ENCODE data around the gene CD6. TPM values are rescaled to one million over a fixed set of nuclear protein-coding genes. Genes with fewer than 3 reads are reported as not detected.

The CD6 gene
- total RNA-seq, 4 donors from 2014 or later: 0.33 to 4.0 (median 1.1) TPM

DNA sequence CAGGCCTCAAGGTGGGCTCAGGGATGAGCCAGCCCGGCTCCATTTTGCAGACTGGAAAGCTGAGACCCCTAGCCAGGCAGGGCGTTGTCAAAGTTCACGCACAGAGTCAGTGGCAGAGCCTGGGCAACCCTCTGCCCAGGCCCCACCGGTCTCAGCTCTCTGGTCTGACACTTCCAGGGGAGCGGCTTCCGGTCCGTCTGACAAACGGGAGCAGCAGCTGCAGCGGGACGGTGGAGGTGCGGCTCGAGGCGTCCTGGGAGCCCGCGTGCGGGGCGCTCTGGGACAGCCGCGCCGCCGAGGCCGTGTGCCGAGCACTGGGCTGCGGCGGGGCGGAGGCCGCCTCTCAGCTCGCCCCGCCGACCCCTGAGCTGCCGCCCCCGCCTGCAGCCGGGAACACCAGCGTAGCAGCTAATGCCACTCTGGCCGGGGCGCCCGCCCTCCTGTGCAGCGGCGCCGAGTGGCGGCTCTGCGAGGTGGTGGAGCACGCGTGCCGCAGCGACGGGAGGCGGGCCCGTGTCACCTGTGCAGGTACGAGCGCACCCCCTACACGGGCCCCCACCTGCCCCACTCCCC lies 36.0 kb downstream of the CD6 start:
- TF ChIP-seq, protein P1, sequence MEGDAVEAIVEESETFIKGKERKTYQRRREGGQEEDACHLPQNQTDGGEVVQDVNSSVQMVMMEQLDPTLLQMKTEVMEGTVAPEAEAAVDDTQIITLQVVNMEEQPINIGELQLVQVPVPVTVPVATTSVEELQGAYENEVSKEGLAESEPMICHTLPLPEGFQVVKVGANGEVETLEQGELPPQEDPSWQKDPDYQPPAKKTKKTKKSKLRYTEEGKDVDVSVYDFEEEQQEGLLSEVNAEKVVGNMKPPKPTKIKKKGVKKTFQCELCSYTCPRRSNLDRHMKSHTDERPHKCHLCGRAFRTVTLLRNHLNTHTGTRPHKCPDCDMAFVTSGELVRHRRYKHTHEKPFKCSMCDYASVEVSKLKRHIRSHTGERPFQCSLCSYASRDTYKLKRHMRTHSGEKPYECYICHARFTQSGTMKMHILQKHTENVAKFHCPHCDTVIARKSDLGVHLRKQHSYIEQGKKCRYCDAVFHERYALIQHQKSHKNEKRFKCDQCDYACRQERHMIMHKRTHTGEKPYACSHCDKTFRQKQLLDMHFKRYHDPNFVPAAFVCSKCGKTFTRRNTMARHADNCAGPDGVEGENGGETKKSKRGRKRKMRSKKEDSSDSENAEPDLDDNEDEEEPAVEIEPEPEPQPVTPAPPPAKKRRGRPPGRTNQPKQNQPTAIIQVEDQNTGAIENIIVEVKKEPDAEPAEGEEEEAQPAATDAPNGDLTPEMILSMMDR (IDR thresholded peaks at IDR 0.05; ENCODE audit: low read depth): no peak

DNA sequence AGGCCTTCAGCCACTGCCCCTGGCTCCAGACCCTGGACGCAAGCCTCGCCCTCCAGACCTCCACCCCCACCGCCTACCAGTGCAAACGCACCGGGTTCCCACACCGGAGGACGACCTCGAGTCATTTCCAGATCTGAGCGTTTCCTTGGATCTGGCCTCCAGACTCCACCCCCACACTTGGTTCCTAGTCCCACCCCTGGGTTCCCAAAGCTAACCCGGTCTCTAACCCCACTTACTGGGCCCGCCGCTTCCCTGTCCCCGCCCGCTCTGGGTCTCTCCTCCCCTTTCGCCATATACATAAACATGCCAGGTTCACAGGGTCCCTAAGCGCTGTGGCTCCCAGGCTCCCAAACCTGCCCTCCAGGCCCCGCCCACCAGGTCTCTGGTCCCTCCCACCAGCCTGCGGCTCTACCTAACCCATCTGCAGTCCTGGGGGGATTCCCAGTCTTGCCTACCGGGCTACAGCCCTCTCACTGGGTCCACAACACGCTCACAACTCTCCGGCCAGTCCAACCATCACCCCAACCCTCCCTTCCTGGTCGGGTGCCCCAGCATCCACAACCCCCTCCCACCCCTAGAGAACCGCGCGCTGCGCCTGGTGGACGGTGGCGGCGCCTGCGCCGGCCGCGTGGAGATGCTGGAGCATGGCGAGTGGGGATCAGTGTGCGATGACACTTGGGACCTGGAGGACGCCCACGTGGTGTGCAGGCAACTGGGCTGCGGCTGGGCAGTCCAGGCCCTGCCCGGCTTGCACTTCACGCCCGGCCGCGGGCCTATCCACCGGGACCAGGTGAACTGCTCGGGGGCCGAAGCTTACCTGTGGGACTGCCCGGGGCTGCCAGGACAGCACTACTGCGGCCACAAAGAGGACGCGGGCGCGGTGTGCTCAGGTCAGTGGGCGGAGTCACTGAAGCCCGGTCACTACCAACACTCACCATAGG lies 36.7 kb downstream of the CD6 start:
- TF ChIP-seq, protein P1 (IDR thresholded peaks at IDR 0.05; ENCODE audit: low read depth): no peak

DNA sequence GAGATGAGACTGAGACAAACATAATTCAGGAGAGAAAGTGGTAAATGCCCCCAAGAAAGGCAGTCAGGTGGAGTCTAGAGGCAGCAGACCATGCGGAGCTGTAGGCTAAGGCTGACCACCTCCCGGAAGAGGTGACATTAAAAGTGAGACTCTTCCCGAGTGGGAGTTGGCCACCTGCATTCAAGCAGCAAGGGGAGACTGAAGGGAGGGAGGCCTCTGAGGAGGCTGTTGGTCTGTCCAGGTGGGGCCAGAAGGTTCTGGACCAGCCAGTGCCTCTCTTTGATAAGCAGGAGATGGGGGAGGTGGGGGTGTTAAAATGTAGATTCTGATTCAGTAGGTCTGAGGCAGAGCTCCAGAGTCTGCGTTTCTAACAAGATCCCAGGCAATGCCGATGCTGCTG lies 37.5 kb downstream of the CD6 start:
- TF ChIP-seq, protein P1 (IDR thresholded peaks at IDR 0.05; ENCODE audit: low read depth): no peak

DNA sequence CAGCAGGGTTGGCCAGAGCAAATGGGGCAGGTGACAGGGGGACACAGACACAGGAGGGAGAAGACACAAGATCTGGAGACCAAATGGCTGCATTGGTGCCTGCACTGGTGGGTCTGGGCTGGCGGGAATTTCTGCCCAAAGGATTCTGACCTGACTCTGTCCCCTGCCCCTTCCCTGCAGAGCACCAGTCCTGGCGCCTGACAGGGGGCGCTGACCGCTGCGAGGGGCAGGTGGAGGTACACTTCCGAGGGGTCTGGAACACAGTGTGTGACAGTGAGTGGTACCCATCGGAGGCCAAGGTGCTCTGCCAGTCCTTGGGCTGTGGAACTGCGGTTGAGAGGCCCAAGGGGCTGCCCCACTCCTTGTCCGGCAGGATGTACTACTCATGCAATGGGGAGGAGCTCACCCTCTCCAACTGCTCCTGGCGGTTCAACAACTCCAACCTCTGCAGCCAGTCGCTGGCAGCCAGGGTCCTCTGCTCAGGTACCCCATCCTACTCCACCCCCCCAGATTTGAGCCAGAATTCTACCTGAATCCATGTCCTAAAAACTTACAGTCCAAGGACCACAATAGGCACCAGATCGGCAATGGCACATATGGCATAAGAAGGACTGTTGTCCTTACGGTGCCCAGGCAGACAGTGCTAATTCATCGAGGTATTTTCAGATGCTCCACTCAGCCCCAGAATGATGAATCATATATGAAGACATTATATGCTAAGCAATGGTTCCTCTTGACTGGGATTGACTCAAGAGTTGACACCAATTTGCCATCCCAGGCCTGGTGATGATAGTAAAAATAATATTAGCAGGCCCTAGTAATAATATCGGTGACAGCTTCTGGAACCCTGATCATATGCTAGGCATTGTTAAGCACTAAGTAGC lies 38.2 kb downstream of the CD6 start:
- TF ChIP-seq, protein P1 (IDR thresholded peaks at IDR 0.05; ENCODE audit: low read depth): no peak

DNA sequence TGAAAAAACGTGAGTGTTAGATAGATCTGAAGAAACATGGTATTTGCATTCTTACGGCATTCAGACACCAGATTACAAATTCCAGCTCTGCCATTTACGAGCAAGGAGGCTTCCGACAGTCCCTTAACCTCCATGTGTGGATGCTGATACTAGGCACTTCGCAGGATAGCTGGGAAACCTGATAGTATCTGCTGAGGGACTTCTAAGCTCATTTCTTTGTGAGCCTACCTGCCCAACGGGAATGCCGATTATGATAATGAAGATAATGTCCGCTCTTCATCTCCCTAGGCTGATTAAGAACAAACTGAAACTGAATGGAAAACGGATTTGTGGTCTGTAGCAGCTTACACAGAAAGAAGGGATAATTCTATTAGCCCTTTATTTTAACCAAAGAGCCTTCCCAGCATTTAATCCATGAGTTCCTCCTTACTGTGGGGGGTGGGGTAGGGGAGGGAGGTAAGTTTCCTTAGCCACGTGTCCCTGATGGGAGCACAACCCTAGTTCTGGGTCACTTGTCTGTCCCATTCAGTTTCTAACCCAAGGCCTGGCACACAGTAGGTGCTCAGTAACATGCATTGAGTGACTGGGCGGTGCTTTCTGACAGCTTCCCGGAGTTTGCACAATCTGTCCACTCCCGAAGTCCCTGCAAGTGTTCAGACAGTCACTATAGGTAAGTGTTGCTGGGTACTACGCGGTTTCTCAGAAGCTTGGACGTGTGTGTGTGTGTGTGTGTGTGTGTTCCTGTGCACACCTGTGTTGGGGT lies 39.2 kb downstream of the CD6 start:
- TF ChIP-seq, protein P1 (IDR thresholded peaks at IDR 0.05; ENCODE audit: low read depth): no peak

DNA sequence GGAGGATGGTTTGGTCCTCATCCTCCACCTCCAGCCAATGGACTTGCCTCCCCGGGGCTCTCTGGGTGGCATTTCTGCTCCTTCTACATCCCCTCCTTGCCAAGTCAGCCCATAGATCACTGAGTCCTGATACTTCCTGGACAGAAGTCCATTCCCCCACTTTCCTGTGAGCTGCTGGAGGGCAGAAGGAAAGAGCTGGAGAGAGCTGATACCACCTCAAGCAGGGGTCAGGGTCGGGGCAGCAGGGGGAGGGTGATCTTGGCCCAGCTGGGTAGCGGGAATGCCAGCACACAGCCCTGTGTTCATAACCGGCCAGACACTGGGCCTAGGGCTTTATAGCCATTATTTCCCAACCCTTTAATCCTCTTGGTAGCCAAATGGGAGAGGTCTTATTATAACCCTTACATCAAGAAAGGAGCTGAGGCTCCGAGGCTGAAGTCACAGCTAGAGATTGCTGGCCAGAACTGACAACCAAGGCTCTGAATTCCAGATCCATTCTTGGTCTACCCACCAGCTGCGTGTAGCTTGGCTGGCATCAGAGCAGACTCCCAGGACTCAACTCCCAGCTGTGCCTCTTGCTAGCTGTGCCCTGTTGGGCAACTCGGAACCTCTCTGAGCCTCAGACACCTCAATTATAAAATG lies 39.9 kb downstream of the CD6 start:
- TF ChIP-seq, protein P1 (IDR thresholded peaks at IDR 0.05; ENCODE audit: low read depth): no peak
